HCT116 (cell line): ENCODE measurements around the gene TPT1. TPM values are rescaled to one million over a fixed set of nuclear protein-coding genes. Genes with fewer than 3 reads are reported as not detected.

Experiments used
- ATAC-seq: fragments of 200-7000 bp; cut with Tn5 transposase; 2 replicates; pipeline ENCODE4 v1.9.1; 2020; ENCODE audit warnings: mild to moderate bottlenecking, moderate library complexity
- BruUV-seq: library from RNA; stranded (reverse); fragments of 400-500 nt; replicated peaks from 2 replicates; lab custom pipeline; 2021; lab: Mats Ljungman, UMichigan
- CTCF ChIA-PET: fragments of 300-600 bp; sonication (Branson Sonifier 250); formaldehyde crosslinking; loops from one replicate; lab custom pipeline; 2021; ENCODE audit warnings: antibody characterized with exemption; lab: Charles Lee
- POLR2A ChIA-PET: fragments of 300-600, 350-600 bp; sonication (Branson Sonifier 250); formaldehyde crosslinking; loops from one replicate; lab custom pipeline; 2021; ENCODE audit warnings: antibody characterized with exemption; lab: Charles Lee
- RAD21 ChIA-PET, 2 experiments: fragments of 300-600 bp; sonication (Branson Sonifier 250); formaldehyde crosslinking; loops; one replicate each; lab custom pipeline; 2023; ENCODE audit warnings: low total read pairs in 2 of 2; ENCODE audit not compliant: uncharacterized antibody in 2 of 2, unreplicated experiment in 2 of 2, low non-redundant PET in 1 of 2; lab: Charles Lee
- DNase-seq: peaks from one replicate; pipeline ENCODE4 v3.0.0-alpha.2; 2010; ENCODE audit warnings: low read depth, low spot score
- H2AFZ ChIP-seq: fragments of 200-600 bp; shearing (Covaris generic), sonication (generic); 2 replicates; pipeline ENCODE4 v1.6.1; 2017; ENCODE audit warnings: low read depth, mixed run types, mixed read lengths, antibody characterized with exemption, low read length; ENCODE audit not compliant: poor library complexity, severe bottlenecking
- H3K27ac ChIP-seq: 2 replicates; pipeline ENCODE4 v1.5.1; 2012; ENCODE audit warnings: low read depth, low read length
- H3K27me3 ChIP-seq: fragments of 200-600 bp; sonication (generic); 2 replicates; pipeline ENCODE4 v1.6.1; 2016; ENCODE audit warnings: mixed run types, low read length, mixed read lengths; ENCODE audit not compliant: insufficient read depth
- H3K36me3 ChIP-seq, 2 experiments: fragments of 200-500 bp in 1 of 2; fragments of 200-600 bp in 1 of 2; sonication (Bioruptor generic) in 1 of 2; sonication (generic) in 1 of 2; 2 replicates each; pipeline versions ENCODE4 v1.5.1 to v1.6.1; 2014 to 2016; ENCODE audit warnings: low read length in 2 of 2, inconsistent platforms in 1 of 2, mixed read lengths in 1 of 2, mixed run types in 1 of 2; ENCODE audit not compliant: insufficient read depth in 2 of 2, control insufficient read depth in 1 of 2
- H3K4me1 ChIP-seq, 2 experiments: fragments of 200-600 bp in 1 of 2; sonication (generic) in 1 of 2; 2 replicates each; pipeline versions ENCODE4 v1.5.1 to v1.6.1; 2012 to 2017; ENCODE audit warnings: low read length in 2 of 2, inconsistent platforms in 1 of 2, mild to moderate bottlenecking in 1 of 2, mixed read lengths in 1 of 2, mixed run types in 1 of 2, moderate library complexity in 1 of 2; ENCODE audit not compliant: insufficient read depth in 2 of 2, control insufficient read depth in 1 of 2
- H3K4me2 ChIP-seq: fragments of 200-600 bp; sonication (generic); 2 replicates; pipeline ENCODE4 v1.6.1; 2017; ENCODE audit warnings: mixed run types, low read length, mixed read lengths
- H3K4me3 ChIP-seq, 2 experiments: fragments of 200-600 bp in 1 of 2; sonication (generic) in 1 of 2; replicated peaks in 1 of 2; 2 replicates each; pipeline ENCODE4 v1.5.1; 2011 to 2016; ENCODE audit warnings: low read length in 2 of 2, control low read depth in 1 of 2, low read depth in 1 of 2, mild to moderate bottlenecking in 1 of 2, mixed read lengths in 1 of 2, mixed run types in 1 of 2
- H3K79me2 ChIP-seq: fragments of 200-600 bp; sonication (generic); 2 replicates; pipeline ENCODE4 v1.6.1; 2017; ENCODE audit warnings: mild to moderate bottlenecking, mixed run types, low read length, moderate library complexity, mixed read lengths; ENCODE audit not compliant: insufficient read depth
- H3K9ac ChIP-seq: fragments of 200-600 bp; sonication (generic); 2 replicates; pipeline ENCODE4 v1.6.1; 2016; ENCODE audit warnings: low read length, mixed read lengths
- H3K9me2 ChIP-seq: fragments of 200-600 bp; sonication (generic), shearing (Covaris generic); 2 replicates; pipeline ENCODE4 v1.6.1; 2017; ENCODE audit warnings: mixed run types, mild to moderate bottlenecking, moderate library complexity; ENCODE audit not compliant: insufficient read depth
- H3K9me3 ChIP-seq, 2 experiments: fragments of 200-500 bp in 1 of 2; fragments of 200-600 bp in 1 of 2; sonication (Bioruptor generic) in 1 of 2; sonication (generic) in 1 of 2; 2 replicates each; pipeline ENCODE4 v1.6.1; 2014 to 2017; ENCODE audit warnings: low read length in 2 of 2, mixed read lengths in 2 of 2, inconsistent platforms in 1 of 2, low read depth in 1 of 2, mild to moderate bottlenecking in 1 of 2, mixed run types in 1 of 2, moderate library complexity in 1 of 2; ENCODE audit not compliant: control insufficient read depth in 1 of 2, insufficient read depth in 1 of 2
- H4K20me1 ChIP-seq: fragments of 200-600 bp; sonication (generic), shearing (Covaris generic); 2 replicates; pipeline ENCODE4 v1.6.1; 2017; ENCODE audit warnings: mixed run types, mild to moderate bottlenecking, moderate library complexity; ENCODE audit not compliant: insufficient read depth
- ATF3 ChIP-seq: IDR thresholded peaks from 2 replicates; pipeline ENCODE4 v1.6.1; 2012
- EZH2 ChIP-seq: fragments of 200-600 bp; sonication (generic); IDR thresholded peaks from 2 replicates; pipeline ENCODE4 v1.6.1; 2017; ENCODE audit warnings: antibody characterized with exemption, mixed run types
- FOSL1 ChIP-seq: IDR thresholded peaks from 2 replicates; pipeline ENCODE4 v1.6.1; 2012; ENCODE audit warnings: low read depth
- SIN3A ChIP-seq: IDR thresholded peaks from 2 replicates; pipeline ENCODE4 v1.6.1; 2012; ENCODE audit warnings: low read depth
- ZBTB33 ChIP-seq: IDR thresholded peaks from 2 replicates; pipeline ENCODE4 v1.6.1; 2011; ENCODE audit warnings: mild to moderate bottlenecking, low read length, moderate library complexity; ENCODE audit not compliant: insufficient replicate concordance; ENCODE audit errors: extremely low read depth
- intact Hi-C: fragments of 100-400 bp; cut with micrococcal nuclease; formaldehyde crosslinking; loops from 2 replicates; pipeline ENCODE4 v1.10.0; 2022
- total RNA-seq: library from RNA; stranded (reverse); gene quantifications from one replicate; pipeline ENCODE4 v1.2.1, GENCODE V29; 2021; ENCODE audit not compliant: unreplicated experiment

The TPT1 gene
- total RNA-seq, 1 experiment from 2014 or later, result 2,859 TPM

DNA sequence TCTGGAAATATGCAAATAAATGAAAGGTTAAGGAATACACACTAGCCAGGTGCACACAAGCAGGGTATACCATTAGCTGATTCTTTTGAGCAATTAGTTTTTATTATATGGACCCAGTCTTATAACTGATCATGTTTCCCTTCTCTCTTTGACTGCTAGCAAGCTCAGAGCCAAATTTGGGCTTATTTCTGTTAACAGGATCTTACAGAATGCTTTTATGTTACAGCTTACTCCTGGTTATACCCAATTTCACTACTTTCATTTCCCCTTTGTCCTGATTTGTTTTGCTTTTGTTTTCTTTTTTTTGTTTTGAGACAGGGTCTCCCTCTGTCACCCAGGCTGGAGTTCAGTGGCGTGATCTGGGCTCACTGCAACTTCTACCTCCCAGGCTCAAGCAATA is 12.9 kb upstream of the TPT1 start:
- Histone ChIP-seq H3K4me1 (peaks cover 0 to 13% of the 10 kb centered on the region in 2 experiments; a peak in 2 of 4 replicates), H3K36me3 (peaks cover 7 to 11% of the 10 kb centered on the region in 2 experiments; a peak in 3 of 4 replicates), H3K4me2 (no peak overlapping the region), H3K27ac (no peak overlapping the region), H3K79me2 (0 out of 2 replicates have a peak, but pooled peaks cover 2% of the 10 kb centered on the region), H3K9me3 (no peaks in the 10 kb centered on the region), H4K20me1 (no peaks in the 10 kb centered on the region), H3K9me2 (no peaks in the 10 kb centered on the region), H2AFZ (no peak overlapping the region), H3K27me3 (no peaks in the 10 kb centered on the region), H3K4me3 (no peak overlapping the region), H3K9ac (no peak overlapping the region)
- ATAC-seq, result no peak
- ChIA-PET RAD21 (no interaction called here), POLR2A (no interaction called here), CTCF (no interaction called here)
- intact Hi-C loops, result no loop called here
- no peak for TF ChIP-seq EZH2
- TF ChIP-seq SIN3A, result no peak
- TF ChIP-seq ATF3, result no peak
- BruUV-seq, result no TSS peak
- DNase-seq, result no peak

GRCh38 chr13:45352031-45352430 is 11.0 kb upstream of the TPT1 start:
- peaks cover 5% of the 10 kb centered on the region; the same call in 1 of the 2 replicates for H3K79me2 ChIP-seq
- ATAC-seq, result peak; percentile 80
- intact Hi-C loops, result no loop called here
- RAD21 ChIA-PET, result interaction anchor here in 1 of 2 experiments (0.7 kb wide), 1 partner anchor 672 kb away, joined by 3 read pairs; no protein-coding TSS in a partner anchor
- DNase-seq, result no peak
- peak overlapping the region; percentile 2; the same call in 1 of the 2 replicates for H3K9ac ChIP-seq
- no TSS peak for BruUV-seq
- POLR2A ChIA-PET, result interaction anchor here (1.2 kb wide), 1 partner anchor 11 kb away, joined by 10 read pairs; the partner anchor contains the start of gene TPT1
- TF ChIP-seq FOSL1 (0 out of 2 replicates have a peak, but pooled peaks have one; percentile 22), ZBTB33 (no peak)
- no peaks in the 10 kb centered on the region for H3K27me3 ChIP-seq
- peak overlapping the region; percentile 24 for H3K4me2 ChIP-seq
- no peaks in the 10 kb centered on the region for H4K20me1 ChIP-seq
- no peak overlapping the region for H2AFZ ChIP-seq
- peak overlapping the region; percentile 33; the same call in 1 of the 2 replicates for H3K27ac ChIP-seq
- CTCF ChIA-PET, result no interaction called here
- no peak overlapping the region for H3K4me3 ChIP-seq
- H3K4me1 ChIP-seq, result peaks cover 0 to 13% of the 10 kb centered on the region in 2 experiments; a peak in 2 of 4 replicates
- H3K9me3 ChIP-seq, result no peaks in the 10 kb centered on the region
- H3K9me2 ChIP-seq, result no peaks in the 10 kb centered on the region
- peaks cover 16% of the 10 kb centered on the region in 2 experiments for H3K36me3 ChIP-seq
